IMR-90 (cell line): ENCODE results near the gene PSMD6. TPM values are rescaled to one million over a fixed set of nuclear protein-coding genes. Genes with fewer than 3 reads are reported as not detected.

Experiments used
- ATAC-seq: fragments of 200-7000 bp; cut with Tn5 transposase; 2 replicates; pipeline ENCODE4 v1.9.1; 2020; ENCODE audit warnings: low read depth, mild to moderate bottlenecking, moderate library complexity
- BruUV-seq: library from RNA; stranded (reverse); fragments of 400-500 nt; replicated peaks from 2 replicates; lab custom pipeline; 2021; lab: Mats Ljungman, UMichigan
- CTCF ChIA-PET: fragments of 300-600 bp; formaldehyde crosslinking; extraction: SDS; loops from one replicate; lab custom pipeline; 2021; ENCODE audit warnings: antibody characterized with exemption; lab: Yijun Ruan, JAX
- POLR2A ChIA-PET: fragments of 300-600 bp; sonication (Branson Sonifier 250); formaldehyde crosslinking; loops from one replicate; lab custom pipeline; 2022; ENCODE audit warnings: antibody characterized with exemption; ENCODE audit not compliant: unreplicated experiment; lab: Charles Lee
- DNase-seq: peaks from one replicate; pipeline ENCODE4 v3.0.0; 2013
- H2AFZ ChIP-seq: replicated peaks from 2 replicates; pipeline ENCODE3; 2013; ENCODE audit warnings: low read length, mild to moderate bottlenecking; ENCODE audit not compliant: poor library complexity
- H2AK5ac ChIP-seq: 2 replicates; pipeline ENCODE4 v1.6.1; 2013; ENCODE audit warnings: low read depth, low read length, inconsistent platforms
- H2AK9ac ChIP-seq: replicated peaks from 2 replicates; pipeline ENCODE3; 2013; ENCODE audit warnings: mild to moderate bottlenecking, low read depth, low read length, moderate library complexity; ENCODE audit not compliant: poor library complexity
- H2BK120ac ChIP-seq: 2 replicates; pipeline ENCODE4 v1.6.1; 2013; ENCODE audit warnings: low read depth, low read length, inconsistent platforms
- H2BK15ac ChIP-seq: 3 replicates; pipeline ENCODE4 v1.6.1; 2013; ENCODE audit warnings: low read depth, low read length, inconsistent platforms
- H2BK20ac ChIP-seq: 2 replicates; pipeline ENCODE4 v1.6.1; 2013; ENCODE audit warnings: low read depth, mild to moderate bottlenecking, inconsistent platforms, low read length, moderate library complexity
- H2BK5ac ChIP-seq: 2 replicates; pipeline ENCODE4 v1.6.1; 2013; ENCODE audit warnings: mild to moderate bottlenecking, low read depth, low read length, inconsistent platforms; ENCODE audit not compliant: poor library complexity, severe bottlenecking
- H3K14ac ChIP-seq: replicated peaks from 2 replicates; pipeline ENCODE4 v1.6.1; 2013; ENCODE audit warnings: low read depth, low read length, inconsistent platforms
- H3K18ac ChIP-seq: 2 replicates; pipeline ENCODE4 v1.6.1; 2013; ENCODE audit warnings: low read depth, low read length, control low read depth
- H3K23ac ChIP-seq: 2 replicates; pipeline ENCODE4 v1.6.1; 2013; ENCODE audit warnings: low read depth, low read length, inconsistent platforms
- H3K27ac ChIP-seq: 2 replicates; pipeline ENCODE4 v1.5.1; 2013; ENCODE audit warnings: mild to moderate bottlenecking, control low read depth, low read length; ENCODE audit not compliant: insufficient read depth
- H3K27me3 ChIP-seq: 2 replicates; pipeline ENCODE4 v1.6.1; 2013; ENCODE audit warnings: low read length; ENCODE audit not compliant: control insufficient read depth, insufficient read depth
- H3K36me3 ChIP-seq: 2 replicates; pipeline ENCODE4 v1.6.1; 2013; ENCODE audit warnings: low read length, mixed read lengths; ENCODE audit not compliant: control insufficient read depth, insufficient read depth
- H3K4ac ChIP-seq: 2 replicates; pipeline ENCODE4 v1.6.1; 2013; ENCODE audit warnings: low read depth, low read length, inconsistent platforms
- H3K4me1 ChIP-seq: 2 replicates; pipeline ENCODE4 v1.6.1; 2013; ENCODE audit warnings: low read length, mixed read lengths; ENCODE audit not compliant: control insufficient read depth, insufficient read depth
- H3K4me2 ChIP-seq: 2 replicates; pipeline ENCODE4 v1.6.1; 2013; ENCODE audit warnings: low read depth, mild to moderate bottlenecking, control low read depth, low read length, moderate library complexity
- H3K4me3 ChIP-seq: 2 replicates; pipeline ENCODE4 v1.5.1; 2013; ENCODE audit warnings: low read depth, mild to moderate bottlenecking, control low read depth, low read length, moderate library complexity; ENCODE audit not compliant: insufficient read depth
- H3K56ac ChIP-seq: 2 replicates; pipeline ENCODE4 v1.6.1; 2013; ENCODE audit warnings: low read length, inconsistent platforms; ENCODE audit not compliant: insufficient read depth; ENCODE audit errors: extremely low read depth
- H3K79me1 ChIP-seq, 2 experiments: 2 replicates each; pipeline ENCODE4 v1.6.1; 2013; ENCODE audit warnings: low read length in 2 of 2, inconsistent platforms in 1 of 2, low read depth in 1 of 2
- H3K9ac ChIP-seq: 2 replicates; pipeline ENCODE4 v1.6.1; 2013; ENCODE audit warnings: low read depth, low read length, control low read depth
- H3K9me1 ChIP-seq: 2 replicates; pipeline ENCODE4 v1.6.1; 2013; ENCODE audit warnings: low read length, inconsistent platforms; ENCODE audit not compliant: insufficient read depth
- H3K9me3 ChIP-seq: 2 replicates; pipeline ENCODE4 v1.6.1; 2013; ENCODE audit warnings: low read length; ENCODE audit not compliant: control insufficient read depth, insufficient read depth
- H4K20me1 ChIP-seq: 2 replicates; pipeline ENCODE4 v1.6.1; 2013; ENCODE audit warnings: low read length, inconsistent platforms; ENCODE audit not compliant: insufficient read depth
- H4K5ac ChIP-seq: 2 replicates; pipeline ENCODE4 v1.6.1; 2013; ENCODE audit warnings: mild to moderate bottlenecking, low read depth, low read length, control low read depth
- H4K8ac ChIP-seq, 2 experiments: 2 replicates each; pipeline ENCODE4 v1.6.1; 2013; ENCODE audit warnings: low read depth in 2 of 2, low read length in 2 of 2, control low read depth in 1 of 2, inconsistent platforms in 1 of 2
- H4K91ac ChIP-seq: 2 replicates; pipeline ENCODE4 v1.6.1; 2013; ENCODE audit warnings: low read depth, low read length, inconsistent platforms; ENCODE audit not compliant: insufficient read depth
- BHLHE40 ChIP-seq: fragments of 150-350 bp; IDR thresholded peaks from 2 replicates; pipeline ENCODE4 v1.6.1; 2016; ENCODE audit warnings: mild to moderate bottlenecking, low read depth, low read length
- FOS ChIP-seq: fragments of 150-350 bp; IDR thresholded peaks from 2 replicates; pipeline ENCODE4 v1.6.1; 2016; ENCODE audit warnings: low read depth, low read length
- POLR2A ChIP-seq: IDR thresholded peaks from 2 replicates; pipeline ENCODE4 v1.6.1; 2012; ENCODE audit warnings: mild to moderate bottlenecking, low read depth, low read length
- RFX5 ChIP-seq: IDR thresholded peaks from 2 replicates; pipeline ENCODE4 v1.8.0; 2012; ENCODE audit warnings: low read depth, mild to moderate bottlenecking, low read length, moderate library complexity
- WGBS, 2 experiments: methylation state at CpG; one replicate each; pipeline versions ENCODE4 v1.1.5 to v1.1.7; 2013; ENCODE audit warnings: missing lambda C conversion rate in 2 of 2; ENCODE audit not compliant: insufficient read length in 1 of 2; ENCODE audit errors: extremely low coverage in 2 of 2; 5-methylcytosine and 5-hydroxymethylcytosine counted together
- dilution Hi-C: fragments of 300-500 bp; cut with HindIII; formaldehyde crosslinking; loops from one replicate; pipeline ENCODE4 v1.14.3; 2018; ENCODE audit warnings: low sequenced_read_pairs; ENCODE audit not compliant: unreplicated experiment
- in situ Hi-C: fragments of 300-500 bp; cut with MboI; formaldehyde crosslinking; loops from 3 replicates; pipeline ENCODE4 v1.14.3; 2019; ENCODE audit warnings: low sequenced_read_pairs, inconsistent platforms, mixed read lengths
- intact Hi-C: fragments of 100-400 bp; cut with micrococcal nuclease; formaldehyde crosslinking; loops from 2 replicates; pipeline ENCODE4 v1.10.0; 2022
- polyA plus RNA-seq, 3 experiments: library from polyadenylated mRNA; depleted of rRNA; stranded (reverse); fragments of >200 nt; gene quantifications; 2 replicates each; pipeline ENCODE4 v1.2.3, GENCODE V29; 2012; ENCODE audit warnings: low replicate concordance in 1 of 3
- total RNA-seq: library from RNA; depleted of rRNA; stranded (reverse); fragments of >200 nt; gene quantifications from 2 replicates; pipeline ENCODE4 v1.2.3, GENCODE V29; 2012
- TF ChIP-seq, protein P1 (sequence below): conservative IDR thresholded peaks from 2 replicates; pipeline ENCODE4 v1.5.1; 2012; ENCODE audit warnings: mild to moderate bottlenecking, low read depth, low read length, improper control_type of control experiment
- TF ChIP-seq, protein P2 (sequence below): fragments of 150-350 bp; IDR thresholded peaks from 2 replicates; pipeline ENCODE4 v1.6.1; 2017; ENCODE audit warnings: mild to moderate bottlenecking, antibody characterized with exemption, low read length, low read depth
- TF ChIP-seq, protein P3 (sequence below): fragments of 150-350 bp; IDR thresholded peaks from 2 replicates; pipeline ENCODE4 v1.6.1; 2016; ENCODE audit warnings: low read depth, mild to moderate bottlenecking, low read length, moderate library complexity, borderline replicate concordance

PSMD6 gene
- total and polyA plus RNA-seq, 2 of the 4 experiments (the other 2 are of a cell fraction) = 86.6 to 91.8 TPM

DNA sequence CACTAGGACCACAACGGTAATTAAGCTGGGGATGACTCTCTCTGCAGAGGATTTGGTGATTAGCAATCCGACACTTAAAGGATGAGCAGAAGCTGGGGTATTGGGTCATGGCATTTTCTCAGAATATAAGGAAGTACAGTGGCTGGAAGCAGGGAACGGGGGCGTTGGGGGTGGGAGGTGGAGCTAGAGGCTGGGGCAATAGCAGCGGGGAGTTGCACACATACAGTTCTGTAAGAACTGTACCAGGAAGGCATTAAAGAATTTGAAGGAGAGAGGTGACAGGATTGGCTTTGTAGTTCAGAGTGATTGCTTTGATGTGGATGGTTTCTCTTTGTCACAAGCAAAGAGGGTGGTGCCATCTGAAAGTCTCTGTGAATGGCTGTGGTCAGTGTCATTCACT, 28.2 kb downstream of the PSMD6 start:
- no peak overlapping the region for H3K23ac ChIP-seq
- peaks cover 3% of the 10 kb centered on the region; the same call in 1 of the 2 replicates for H3K9me1 ChIP-seq
- intact Hi-C loops (loop anchor here (10.0 kb wide), 1 partner anchor 1370 kb away; no protein-coding TSS in a partner anchor), dilution Hi-C loops (no loop called here), in situ Hi-C loops (loop anchor here (25.0 kb wide), 1 partner anchor 1383 kb away; no protein-coding TSS in a partner anchor)
- TF ChIP-seq, protein P1, sequence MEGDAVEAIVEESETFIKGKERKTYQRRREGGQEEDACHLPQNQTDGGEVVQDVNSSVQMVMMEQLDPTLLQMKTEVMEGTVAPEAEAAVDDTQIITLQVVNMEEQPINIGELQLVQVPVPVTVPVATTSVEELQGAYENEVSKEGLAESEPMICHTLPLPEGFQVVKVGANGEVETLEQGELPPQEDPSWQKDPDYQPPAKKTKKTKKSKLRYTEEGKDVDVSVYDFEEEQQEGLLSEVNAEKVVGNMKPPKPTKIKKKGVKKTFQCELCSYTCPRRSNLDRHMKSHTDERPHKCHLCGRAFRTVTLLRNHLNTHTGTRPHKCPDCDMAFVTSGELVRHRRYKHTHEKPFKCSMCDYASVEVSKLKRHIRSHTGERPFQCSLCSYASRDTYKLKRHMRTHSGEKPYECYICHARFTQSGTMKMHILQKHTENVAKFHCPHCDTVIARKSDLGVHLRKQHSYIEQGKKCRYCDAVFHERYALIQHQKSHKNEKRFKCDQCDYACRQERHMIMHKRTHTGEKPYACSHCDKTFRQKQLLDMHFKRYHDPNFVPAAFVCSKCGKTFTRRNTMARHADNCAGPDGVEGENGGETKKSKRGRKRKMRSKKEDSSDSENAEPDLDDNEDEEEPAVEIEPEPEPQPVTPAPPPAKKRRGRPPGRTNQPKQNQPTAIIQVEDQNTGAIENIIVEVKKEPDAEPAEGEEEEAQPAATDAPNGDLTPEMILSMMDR = no peak
- TF ChIP-seq, protein P2, sequence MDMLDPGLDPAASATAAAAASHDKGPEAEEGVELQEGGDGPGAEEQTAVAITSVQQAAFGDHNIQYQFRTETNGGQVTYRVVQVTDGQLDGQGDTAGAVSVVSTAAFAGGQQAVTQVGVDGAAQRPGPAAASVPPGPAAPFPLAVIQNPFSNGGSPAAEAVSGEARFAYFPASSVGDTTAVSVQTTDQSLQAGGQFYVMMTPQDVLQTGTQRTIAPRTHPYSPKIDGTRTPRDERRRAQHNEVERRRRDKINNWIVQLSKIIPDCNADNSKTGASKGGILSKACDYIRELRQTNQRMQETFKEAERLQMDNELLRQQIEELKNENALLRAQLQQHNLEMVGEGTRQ = no peak
- TF ChIP-seq POLR2A = no peak
- TF ChIP-seq, protein P3, sequence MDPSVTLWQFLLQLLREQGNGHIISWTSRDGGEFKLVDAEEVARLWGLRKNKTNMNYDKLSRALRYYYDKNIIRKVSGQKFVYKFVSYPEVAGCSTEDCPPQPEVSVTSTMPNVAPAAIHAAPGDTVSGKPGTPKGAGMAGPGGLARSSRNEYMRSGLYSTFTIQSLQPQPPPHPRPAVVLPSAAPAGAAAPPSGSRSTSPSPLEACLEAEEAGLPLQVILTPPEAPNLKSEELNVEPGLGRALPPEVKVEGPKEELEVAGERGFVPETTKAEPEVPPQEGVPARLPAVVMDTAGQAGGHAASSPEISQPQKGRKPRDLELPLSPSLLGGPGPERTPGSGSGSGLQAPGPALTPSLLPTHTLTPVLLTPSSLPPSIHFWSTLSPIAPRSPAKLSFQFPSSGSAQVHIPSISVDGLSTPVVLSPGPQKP = no peak
- no peak for TF ChIP-seq FOS
- no peak for TF ChIP-seq RFX5
- no peak for TF ChIP-seq BHLHE40
- H3K4me2 ChIP-seq = no peak overlapping the region
- no peak overlapping the region for H4K91ac ChIP-seq
- H3K9ac ChIP-seq = no peak overlapping the region
- no peak overlapping the region for H3K56ac ChIP-seq
- H4K5ac ChIP-seq = no peak overlapping the region
- no peaks in the 10 kb centered on the region for H3K9me3 ChIP-seq
- H3K4me3 ChIP-seq = no peak overlapping the region
- BruUV-seq = no TSS peak
- no peak overlapping the region for H2BK20ac ChIP-seq
- no peak overlapping the region for H3K14ac ChIP-seq
- no peak overlapping the region for H2AK9ac ChIP-seq
- WGBS, 2 experiments = 81% methylated on average over 4 of the region's 5 CpGs; no CpG with 5 or more reads in 1 of the 2 experiments
- ChIA-PET CTCF (interaction anchor here (1.0 kb wide), 1 partner anchor 33 kb away, joined by 4 read pairs; no protein-coding TSS in a partner anchor), POLR2A (no interaction called here)
- H3K36me3 ChIP-seq = peaks cover 39% of the 10 kb centered on the region
- peaks cover 16 to 27% of the 10 kb centered on the region in 2 experiments for H3K79me1 ChIP-seq
- H3K27me3 ChIP-seq = no peaks in the 10 kb centered on the region
- H4K8ac ChIP-seq = no peak overlapping the region
- H4K20me1 ChIP-seq = no peaks in the 10 kb centered on the region; the same call in 1 of the 2 replicates
- H2BK120ac ChIP-seq = no peak overlapping the region
- H3K18ac ChIP-seq = no peak overlapping the region
- no peak overlapping the region for H2AK5ac ChIP-seq
- H2BK5ac ChIP-seq = no peak overlapping the region
- H2AFZ ChIP-seq = no peak overlapping the region
- ATAC-seq = no peak
- DNase-seq = no peak
- H2BK15ac ChIP-seq = no peak overlapping the region
- no peak overlapping the region for H3K27ac ChIP-seq
- no peak overlapping the region for H3K4ac ChIP-seq
- 0 out of 2 replicates have a peak, but pooled peaks cover 4% of the 10 kb centered on the region for H3K4me1 ChIP-seq
